ENCODE data around the gene LRFN4.
A peak's percentile ranks its signal among the peaks of the same experiment; 100 is the strongest.

LRFN4 gene

GRCh38 chr11:66889960-66890359, 33.1 kb downstream of the LRFN4 start:
- no peak for DNase-seq (ENCODE audit: low spot score)

DNA sequence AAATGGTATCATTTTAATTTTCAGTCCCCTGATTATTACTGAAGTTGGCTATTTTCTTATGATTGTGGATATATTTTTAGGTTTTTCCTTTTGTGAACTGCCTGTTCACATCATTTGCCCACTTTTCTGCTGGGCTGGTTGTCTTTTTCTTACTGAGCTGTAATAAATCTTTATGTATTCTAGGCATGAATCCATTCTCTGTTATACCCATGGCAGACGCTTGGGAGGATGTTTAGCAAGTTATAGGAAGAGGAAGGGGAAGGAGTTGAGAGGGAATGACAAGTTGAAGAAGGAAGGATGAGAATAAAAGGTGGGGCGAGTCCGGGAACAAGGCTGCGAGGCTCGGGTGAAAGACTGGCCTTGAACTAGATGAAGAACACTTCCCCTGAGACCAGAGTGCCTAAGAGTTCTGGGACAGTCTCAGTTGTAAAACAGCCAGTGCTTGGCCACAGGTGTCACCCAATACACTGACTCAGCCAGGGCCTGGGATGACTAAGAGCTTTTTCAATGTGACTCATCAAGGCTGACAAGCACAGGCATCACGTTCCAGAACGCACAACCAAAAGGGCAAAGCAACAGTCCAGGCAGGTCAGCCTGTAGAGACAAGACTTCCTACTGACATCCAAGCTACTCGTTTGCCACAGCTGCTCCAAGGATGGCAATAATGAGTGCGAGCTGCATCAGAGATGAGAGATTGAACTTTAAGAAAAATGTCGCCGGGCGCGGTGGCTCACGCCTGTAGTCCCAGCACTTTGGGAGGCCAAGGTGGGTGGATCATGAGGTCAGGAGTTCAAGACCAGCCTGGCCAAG, 35.2 kb downstream of the LRFN4 start:
- no peak for DNase-seq (ENCODE audit: low spot score)

- no peak for DNase-seq (ENCODE audit: low spot score)
Measured at GRCh38 chr11:66892911-66893310, 36.0 kb downstream of the LRFN4 start.

GRCh38 chr11:66894141-66894540, 37.3 kb downstream of the LRFN4 start:
- no peak for DNase-seq (ENCODE audit: low spot score)

- DNase-seq (ENCODE audit: low spot score): no peak
Measured at GRCh38 chr11:66901964-66902390, 45.1 kb downstream of the LRFN4 start.

- no peak for DNase-seq (ENCODE audit: low spot score)
Measured at GRCh38 chr11:66902486-66903177, 45.8 kb downstream of the LRFN4 start.

DNA sequence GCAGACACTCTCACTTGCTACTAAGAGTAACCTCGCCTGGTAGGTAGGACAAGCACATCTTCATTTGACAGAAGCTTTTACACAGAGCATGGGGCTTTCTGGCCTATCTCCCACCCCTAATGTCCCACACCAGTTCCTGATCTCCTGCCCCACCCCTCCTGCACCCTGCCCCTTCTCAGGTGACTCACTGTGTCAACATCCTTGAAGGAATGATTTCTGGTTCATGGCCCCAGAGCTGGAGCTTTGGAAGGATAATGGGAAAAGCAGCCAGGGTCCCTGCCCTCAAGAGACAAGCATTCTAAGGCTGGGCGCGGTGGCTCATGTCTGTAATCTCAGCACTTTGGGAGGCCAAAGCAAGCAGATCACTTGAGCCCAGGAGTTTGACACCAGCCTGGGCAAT, 47.2 kb downstream of the LRFN4 start:
- no peak for DNase-seq (ENCODE audit: low spot score)

GRCh38 chr11:66904561-66904960, 47.7 kb downstream of the LRFN4 start:
- no peak for DNase-seq (ENCODE audit: low spot score)

DNA sequence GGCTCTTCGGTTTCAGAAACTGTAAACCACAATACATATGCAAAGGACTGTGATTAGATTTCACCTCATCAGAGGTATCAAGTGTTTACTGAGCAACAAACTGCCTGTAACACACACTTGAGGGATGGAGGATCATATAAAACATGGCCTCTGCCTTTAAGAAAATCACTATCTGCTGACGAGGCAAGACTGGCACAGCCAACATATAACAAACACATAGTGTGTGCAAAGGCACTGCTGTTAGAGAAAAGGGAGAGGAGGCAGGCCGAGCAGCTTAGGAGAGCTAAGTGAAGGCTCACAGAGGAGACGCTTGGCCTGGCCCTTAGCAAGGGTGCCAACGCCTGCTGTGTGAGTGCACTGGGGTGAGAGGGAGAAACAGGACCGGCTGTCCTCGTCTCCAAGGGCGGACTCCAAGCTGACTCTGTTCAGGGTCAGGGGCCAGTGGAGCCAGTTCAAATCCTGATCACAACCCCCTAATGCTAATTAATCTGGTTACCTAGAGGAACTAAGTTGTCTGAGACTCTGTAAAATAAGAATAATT, 48.2 kb downstream of the LRFN4 start:
- DNase-seq (ENCODE audit: low spot score): no peak

DNA sequence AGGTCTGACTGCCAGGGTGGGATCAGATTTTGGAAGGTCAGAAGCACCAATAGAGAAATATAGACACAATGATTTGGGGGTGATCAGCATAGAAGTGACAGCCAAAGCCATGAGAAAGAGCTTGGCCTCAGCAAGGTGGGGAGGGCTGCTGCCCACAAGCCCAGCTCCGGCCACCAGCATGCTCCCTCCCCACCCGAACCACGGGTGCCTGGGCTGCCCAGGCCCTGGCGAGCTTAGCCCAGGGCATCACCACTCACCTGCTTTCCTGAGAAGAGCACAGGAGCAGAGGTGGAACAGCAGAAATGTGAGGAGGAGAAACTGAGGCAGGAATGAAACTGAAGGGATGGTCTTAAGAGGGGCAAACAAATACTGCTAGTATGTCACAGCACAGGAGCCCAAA, 48.8 kb downstream of the LRFN4 start:
- no peak for DNase-seq (ENCODE audit: low spot score)

DNA sequence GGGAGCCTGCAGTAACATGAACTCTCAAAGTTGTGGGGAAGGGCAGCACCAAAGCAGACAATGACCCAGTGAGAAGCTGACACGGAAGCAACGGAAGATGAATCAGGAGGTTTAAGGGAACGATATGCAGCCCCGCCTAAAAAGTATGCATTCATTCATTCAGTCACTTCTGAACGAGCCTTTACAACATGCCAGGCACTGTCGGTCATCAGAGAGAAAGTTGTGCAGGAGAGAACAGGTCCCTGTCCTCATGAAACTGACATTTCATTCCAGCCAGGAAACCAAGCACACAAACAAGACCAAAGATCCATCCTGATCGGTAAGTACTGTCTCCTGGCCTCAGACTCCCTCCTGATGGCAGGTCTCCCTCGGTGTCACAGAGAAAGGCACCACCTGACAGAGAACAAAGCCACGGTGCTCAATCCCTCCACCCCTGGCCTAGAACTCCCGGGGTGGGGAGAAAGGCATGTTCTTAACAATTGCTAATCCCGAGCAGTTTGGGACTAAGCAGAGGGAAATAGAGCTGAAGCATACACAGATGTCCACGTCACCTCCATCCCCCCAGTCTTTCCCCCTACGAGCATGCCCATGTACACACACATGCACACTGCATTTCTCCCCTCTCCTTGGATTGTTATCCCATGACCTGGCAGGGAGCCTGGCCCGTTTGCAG, 49.3 kb downstream of the LRFN4 start:
- peak; percentile 48 for DNase-seq (ENCODE audit: low spot score)

DNA sequence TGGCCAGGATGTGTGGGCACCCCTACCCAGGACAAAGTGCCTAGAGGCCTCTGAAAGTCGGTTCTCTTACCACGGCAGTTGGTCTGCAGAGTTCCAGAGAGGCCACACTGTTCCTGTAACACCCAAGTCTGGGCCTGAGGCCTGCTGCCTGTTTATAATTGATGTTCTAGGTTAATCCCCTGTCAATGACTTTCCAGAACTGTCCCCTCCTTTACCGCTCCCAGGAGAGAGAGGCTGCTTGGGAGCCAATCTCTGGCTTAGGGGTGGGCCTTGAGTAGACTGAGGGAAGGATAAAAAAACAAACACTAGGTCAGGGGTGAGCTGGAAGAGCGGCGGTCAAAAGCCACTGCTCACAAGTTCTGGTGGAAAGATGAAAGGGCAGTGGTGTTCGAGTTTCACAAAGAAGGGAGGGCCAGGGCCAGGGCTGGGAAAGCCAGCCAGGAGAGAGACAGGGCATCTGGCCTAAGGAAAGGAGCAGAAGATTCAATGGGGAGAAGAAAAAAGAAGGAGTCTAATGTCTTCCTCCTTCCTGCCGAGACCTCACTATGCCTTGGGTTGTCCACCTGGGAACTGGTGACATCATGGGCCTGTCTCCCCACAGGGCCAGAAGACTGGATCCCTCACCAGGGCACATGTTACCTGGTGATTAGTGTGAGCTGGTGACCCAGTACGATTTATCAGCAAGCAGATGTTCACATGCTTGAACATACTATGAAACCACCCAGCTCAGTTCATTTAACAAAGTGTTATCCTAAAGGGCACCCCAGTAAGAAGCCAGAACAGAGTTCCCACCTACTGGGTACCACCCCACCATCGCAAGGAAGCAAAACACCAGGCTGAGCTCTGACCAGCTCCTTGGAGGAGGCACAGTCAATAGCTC, 51.1 kb downstream of the LRFN4 start:
- DNase-seq (ENCODE audit: low spot score): no peak

DNA sequence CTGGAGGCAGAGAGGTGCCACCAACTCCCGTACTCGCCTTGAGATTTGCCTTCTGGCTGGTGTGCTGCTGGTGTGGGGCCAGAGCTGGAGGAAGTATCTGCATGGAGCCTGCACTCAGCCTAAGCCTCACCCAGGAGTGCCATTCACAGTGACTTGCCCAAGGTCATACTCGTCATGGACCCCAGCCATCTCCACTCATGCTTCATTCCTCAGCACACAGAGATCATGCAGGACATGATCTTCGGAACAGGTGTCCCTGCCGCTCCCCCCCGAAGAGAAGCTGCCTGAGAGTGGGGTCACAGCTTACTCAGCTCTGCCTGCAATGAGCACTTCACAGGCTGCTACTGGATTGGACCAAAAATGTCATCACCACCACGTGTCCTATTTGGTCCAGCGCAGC, 52.3 kb downstream of the LRFN4 start:
- no peak for DNase-seq (ENCODE audit: low spot score)

DNA sequence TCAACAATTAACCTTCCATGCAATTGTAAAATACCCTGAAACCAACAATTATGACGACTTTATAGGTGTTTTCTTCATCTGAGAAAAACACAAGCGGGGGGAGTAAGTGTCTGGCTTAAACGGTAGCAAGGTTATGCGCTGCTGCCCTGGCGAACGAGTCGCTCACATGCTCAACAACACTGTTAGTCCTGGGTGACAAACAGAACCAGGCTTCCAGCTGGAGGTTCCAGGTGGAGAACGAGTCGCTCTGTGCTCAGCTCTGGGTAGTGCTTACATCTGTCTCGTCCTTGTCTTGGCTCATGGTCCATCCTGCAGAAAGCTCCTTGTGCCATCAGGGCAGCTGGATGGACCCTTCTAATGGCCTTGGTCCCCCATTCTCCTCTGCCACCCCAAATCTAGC, 53.2 kb downstream of the LRFN4 start:
- DNase-seq (ENCODE audit: low spot score): no peak
